GM19463 (cell line): ENCODE measurements around the gene ARF6.
"Not testable (repeated sequence)": the region's sequence is repeated elsewhere in the genome, so short reads cannot be mapped to it uniquely, and the experiment has no call there.

Source experiments
- ATAC-seq: cut with Tn5 transposase; IDR thresholded peaks from one replicate; pipeline ENCODE4 v1.9.1; 2021; ENCODE audit warnings: mild to moderate bottlenecking, moderate library complexity; ENCODE audit not compliant: unreplicated experiment

ARF6 gene

GRCh38 chr14:49902679-49903246 lies 9.9 kb downstream of the ARF6 start:
- ATAC-seq = not testable (repeated sequence)

GRCh38 chr14:49904270-49904669 lies 11.4 kb downstream of the ARF6 start:
- no peak for ATAC-seq

DNA sequence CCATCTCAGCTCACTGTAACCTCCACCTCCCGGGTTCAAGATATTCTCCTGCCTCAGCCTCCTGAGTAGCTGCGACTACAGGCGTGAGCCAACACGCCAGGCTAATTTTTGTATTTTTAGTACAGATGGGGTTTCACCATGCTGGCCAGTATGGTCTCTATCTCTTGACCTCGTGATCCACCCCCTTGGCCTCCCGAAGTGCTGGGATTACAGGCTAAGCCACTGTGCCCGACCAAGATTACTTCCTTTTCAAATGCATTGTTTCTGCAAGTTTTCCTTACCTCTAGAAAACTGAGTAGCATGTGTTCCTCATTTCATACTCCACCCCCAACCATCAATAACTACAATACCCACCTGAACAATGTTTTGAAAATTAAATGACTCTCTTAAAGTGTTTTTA lies 13.1 kb downstream of the ARF6 start:
- ATAC-seq = no peak

DNA sequence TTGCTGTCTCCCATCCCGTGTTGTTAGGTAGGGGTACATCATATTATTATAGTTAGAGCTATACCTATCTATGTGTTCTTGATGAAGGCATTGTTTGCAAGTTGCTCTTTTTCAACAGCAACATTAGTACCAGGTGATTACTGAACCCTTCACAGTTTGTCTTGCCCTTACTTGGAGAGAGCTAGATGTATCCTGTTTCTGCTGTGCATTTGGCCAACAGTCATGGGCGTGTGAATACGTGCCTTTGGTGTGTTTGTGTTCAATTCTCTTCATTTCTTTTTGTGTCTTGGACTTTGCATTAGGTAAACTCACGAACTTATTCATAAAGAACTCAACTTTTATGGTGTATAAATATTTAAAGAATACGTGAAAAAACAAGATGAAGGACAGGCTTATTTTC lies 14.3 kb downstream of the ARF6 start:
- ATAC-seq = no peak

GRCh38 chr14:49908433-49908782 lies 15.5 kb downstream of the ARF6 start:
- no peak for ATAC-seq

DNA sequence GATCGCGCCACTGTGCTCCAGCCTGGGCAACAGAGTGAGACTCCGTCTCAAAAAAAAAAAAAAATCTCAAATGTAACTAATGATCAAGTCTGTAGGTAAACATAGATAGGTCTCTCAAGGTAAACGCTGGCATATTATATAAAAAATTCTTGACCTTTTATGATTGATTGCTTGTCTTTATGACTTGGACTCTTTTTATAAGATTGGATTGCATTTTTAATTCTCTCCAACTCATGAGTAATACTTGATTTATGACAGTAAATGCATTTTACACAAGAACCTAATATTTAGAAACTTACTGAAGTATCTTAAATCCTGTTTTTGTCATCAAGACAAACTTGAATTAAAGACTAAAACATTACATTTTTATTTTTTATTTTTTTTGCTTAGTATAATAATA lies 16.1 kb downstream of the ARF6 start:
- no peak for ATAC-seq

GRCh38 chr14:49915085-49915484 lies 22.2 kb downstream of the ARF6 start:
- ATAC-seq = no peak

DNA sequence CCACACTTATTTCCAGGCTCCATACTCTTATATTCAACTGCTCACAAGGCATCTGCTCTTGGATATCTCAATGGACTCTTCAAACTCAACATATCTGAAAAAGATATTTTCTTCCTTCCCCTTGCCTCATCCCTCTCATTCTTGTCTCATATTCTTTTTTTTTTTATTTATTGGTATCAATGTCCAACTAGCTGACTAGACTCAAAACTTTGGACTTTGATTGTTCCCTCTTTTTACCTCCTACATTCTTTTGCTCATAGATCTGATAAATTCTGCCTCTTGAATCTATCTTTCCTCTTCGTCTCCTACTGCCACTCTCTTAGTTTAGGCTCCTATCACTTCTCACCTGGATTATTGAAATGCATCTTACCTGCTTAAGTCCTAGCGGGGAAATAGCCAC lies 25.8 kb downstream of the ARF6 start:
- ATAC-seq = no peak

DNA sequence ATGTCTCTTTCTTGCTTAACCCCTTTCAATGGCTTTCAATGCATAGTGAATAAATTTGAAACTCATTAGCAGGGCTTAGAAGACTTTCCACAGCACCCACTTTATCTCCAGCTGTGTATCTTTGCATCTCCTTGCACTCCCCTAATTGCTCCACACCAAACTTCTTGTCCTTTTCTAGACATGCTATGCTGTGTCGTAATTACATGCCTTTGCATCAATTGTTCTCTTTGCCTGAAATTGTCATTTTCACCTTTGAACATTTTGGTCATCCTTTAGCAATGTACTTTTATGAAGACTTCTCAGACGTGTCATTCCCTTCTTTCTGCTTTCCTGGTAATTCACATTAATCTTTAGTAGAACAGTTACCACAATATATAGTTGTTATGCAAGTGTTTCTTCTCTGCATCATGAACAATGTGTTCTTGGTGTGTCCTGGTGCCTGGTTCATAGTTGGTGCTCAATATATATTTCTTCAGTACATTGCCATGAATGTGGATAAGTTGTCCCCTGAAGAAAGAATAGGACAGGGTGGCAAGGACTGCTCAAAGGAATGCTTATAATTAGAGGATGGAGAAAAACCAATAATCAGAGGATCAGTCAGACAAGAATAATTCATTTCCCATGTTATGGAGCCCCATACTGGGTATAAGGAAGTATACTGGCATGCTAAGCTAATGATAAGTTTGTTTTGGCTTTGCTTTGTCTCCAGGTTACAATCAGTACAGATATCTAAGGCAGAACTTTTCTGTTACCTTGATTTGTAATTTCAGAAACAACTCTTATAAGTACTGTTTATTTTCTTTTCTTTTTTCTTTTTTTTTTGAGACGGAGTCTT lies 27.2 kb downstream of the ARF6 start:
- ATAC-seq = no peak

- no peak for ATAC-seq
Measured at GRCh38 chr14:49920935-49921334, 28.1 kb downstream of the ARF6 start.

DNA sequence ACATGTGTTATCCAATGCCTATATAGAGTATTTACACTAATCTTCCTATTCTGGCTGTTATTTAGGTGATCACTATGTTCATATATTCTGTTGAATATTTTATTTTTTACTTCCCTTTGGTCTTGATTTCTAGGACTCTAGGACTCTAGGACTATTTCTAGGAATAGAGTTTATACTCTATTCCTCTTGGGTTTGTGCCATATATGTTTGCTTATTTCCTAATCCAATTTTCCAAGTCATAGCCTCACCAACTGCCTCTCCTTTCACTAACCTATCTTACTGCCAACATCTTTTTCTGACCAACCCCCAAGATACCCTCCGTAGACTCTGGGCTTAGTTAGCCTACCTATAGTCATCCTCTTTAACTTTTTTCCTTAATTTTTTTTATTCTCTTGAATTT lies 28.5 kb downstream of the ARF6 start:
- no peak for ATAC-seq

GRCh38 chr14:49923442-49923841 lies 30.6 kb downstream of the ARF6 start:
- no peak for ATAC-seq

DNA sequence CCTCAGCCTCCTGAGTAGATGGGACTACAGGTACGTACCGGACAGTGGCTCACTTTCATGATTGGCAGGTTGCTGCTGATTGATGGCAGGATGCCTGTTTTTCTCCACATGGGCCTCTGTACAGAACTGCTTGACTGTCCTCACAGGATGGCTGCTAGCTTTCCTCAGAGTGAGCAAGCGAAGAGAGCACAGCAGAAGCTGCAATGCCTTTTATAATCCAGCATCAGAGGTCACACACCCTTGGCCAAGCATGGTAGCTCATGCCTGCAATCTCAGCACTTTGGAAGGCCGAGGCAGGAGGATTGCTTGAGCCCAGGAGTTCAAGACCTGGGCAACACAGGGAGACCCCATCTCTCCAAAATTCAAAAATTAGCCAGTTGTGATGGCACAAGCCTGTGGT lies 31.0 kb downstream of the ARF6 start:
- ATAC-seq = no peak

DNA sequence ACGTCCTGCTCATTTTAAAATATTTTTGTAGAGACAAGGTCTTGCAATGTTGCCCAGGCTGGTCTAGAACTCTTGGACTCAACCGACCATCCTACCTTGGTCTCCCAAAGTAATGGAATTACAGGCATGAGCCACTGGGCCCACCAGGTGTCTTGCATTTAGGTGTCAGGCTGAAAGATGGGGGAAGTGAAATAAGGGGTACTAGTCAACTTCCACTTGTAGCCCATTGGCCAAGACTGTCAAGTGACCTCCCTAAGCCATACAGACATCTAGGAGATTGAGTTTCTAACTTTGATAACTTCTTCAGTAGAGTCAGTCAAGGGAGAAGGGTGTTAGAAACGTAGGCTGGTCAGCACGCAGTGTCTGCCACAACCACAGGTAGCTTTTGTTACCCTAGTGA lies 32.0 kb downstream of the ARF6 start:
- no peak for ATAC-seq

GRCh38 chr14:49926803-49927202 lies 33.9 kb downstream of the ARF6 start:
- ATAC-seq = no peak

DNA sequence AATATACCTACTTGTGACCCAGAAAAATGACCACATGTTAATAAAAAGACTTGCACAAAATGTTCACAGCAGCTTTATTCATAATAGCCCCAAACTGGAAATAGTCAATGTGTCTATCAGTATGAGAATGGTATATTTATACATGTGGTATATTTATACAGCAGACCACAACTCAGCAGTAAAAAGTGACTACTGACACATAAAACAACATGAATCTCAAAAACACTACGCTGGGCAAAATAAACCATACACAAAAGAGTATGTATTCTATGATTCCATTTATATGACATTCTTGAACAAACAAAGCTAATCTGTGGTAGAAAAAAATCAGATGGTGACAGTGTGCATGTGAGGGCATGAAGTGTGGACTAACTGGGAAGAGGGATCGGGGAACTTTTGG lies 35.1 kb downstream of the ARF6 start:
- ATAC-seq = no peak

- peak; percentile 30 for ATAC-seq
Measured at GRCh38 chr14:49930720-49931119, 37.8 kb downstream of the ARF6 start.

GRCh38 chr14:49931523-49931922 lies 38.6 kb downstream of the ARF6 start:
- ATAC-seq = no peak

- no peak for ATAC-seq
Measured at GRCh38 chr14:49933128-49933527, 40.2 kb downstream of the ARF6 start.

- no peak for ATAC-seq
Measured at GRCh38 chr14:49933704-49934103, 40.8 kb downstream of the ARF6 start.

GRCh38 chr14:49934646-49935045 lies 41.8 kb downstream of the ARF6 start:
- ATAC-seq = no peak

GRCh38 chr14:49935526-49935925 lies 42.6 kb downstream of the ARF6 start:
- no peak for ATAC-seq

DNA sequence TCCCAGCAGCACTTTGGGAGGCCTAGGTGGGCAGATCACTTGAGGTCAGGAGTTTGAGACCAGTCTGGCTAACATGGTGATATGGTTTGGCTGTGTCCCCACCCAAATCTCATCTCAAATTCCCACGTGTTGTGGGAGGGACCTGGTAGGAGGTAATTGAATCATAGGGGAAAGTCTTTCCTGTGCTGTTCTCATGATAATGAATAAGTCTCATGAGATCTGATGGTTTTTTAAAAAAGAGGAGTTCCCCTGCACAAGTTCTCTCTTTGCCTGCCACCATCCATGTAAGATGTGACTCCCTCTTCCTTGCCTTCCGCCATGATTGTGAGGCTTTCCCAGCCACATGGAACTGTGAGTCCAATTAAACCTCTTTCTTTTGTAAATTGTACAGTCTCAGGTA lies 43.4 kb downstream of the ARF6 start:
- not testable (repeated sequence) for ATAC-seq
